Tibial nerve (tissue), 4 donors: ENCODE results near the gene SLC10A3.

Experiments used
- EP300 ChIP-seq, 2 donors: sonication (generic); formaldehyde crosslinking; IDR thresholded peaks; one replicate each; pipeline ENCODE4 v1.6.1; 2017; ENCODE audit warnings: antibody characterized with exemption in 2 of 2, mild to moderate bottlenecking in 1 of 2
- POLR2A ChIP-seq, 2 donors: fragments of 450-650 bp; IDR thresholded peaks; one replicate each; pipeline ENCODE4 v1.6.1; 2017; ENCODE audit warnings: antibody characterized with exemption in 2 of 2, mild to moderate bottlenecking in 2 of 2, moderate library complexity in 2 of 2
- TF ChIP-seq, protein P1 (sequence below), 5 experiments: fragments of 200-600 bp in 3 of 5; fragments of 450-650 bp in 2 of 5; sonication (generic) in 3 of 5; IDR thresholded peaks; one replicate each; pipeline ENCODE4 v1.5.1; 2016 to 2019; ENCODE audit warnings: antibody characterized with exemption in 5 of 5, mild to moderate bottlenecking in 3 of 5, moderate library complexity in 2 of 5

GRCh38 chrX:154486396-154487207 lies 3.8 kb downstream of the SLC10A3 start, which contains the start of gene UBL4A:
- TF ChIP-seq, protein P1, sequence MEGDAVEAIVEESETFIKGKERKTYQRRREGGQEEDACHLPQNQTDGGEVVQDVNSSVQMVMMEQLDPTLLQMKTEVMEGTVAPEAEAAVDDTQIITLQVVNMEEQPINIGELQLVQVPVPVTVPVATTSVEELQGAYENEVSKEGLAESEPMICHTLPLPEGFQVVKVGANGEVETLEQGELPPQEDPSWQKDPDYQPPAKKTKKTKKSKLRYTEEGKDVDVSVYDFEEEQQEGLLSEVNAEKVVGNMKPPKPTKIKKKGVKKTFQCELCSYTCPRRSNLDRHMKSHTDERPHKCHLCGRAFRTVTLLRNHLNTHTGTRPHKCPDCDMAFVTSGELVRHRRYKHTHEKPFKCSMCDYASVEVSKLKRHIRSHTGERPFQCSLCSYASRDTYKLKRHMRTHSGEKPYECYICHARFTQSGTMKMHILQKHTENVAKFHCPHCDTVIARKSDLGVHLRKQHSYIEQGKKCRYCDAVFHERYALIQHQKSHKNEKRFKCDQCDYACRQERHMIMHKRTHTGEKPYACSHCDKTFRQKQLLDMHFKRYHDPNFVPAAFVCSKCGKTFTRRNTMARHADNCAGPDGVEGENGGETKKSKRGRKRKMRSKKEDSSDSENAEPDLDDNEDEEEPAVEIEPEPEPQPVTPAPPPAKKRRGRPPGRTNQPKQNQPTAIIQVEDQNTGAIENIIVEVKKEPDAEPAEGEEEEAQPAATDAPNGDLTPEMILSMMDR (IDR thresholded peaks at IDR 0.05): no peak
- peak in 1 of 2 donors; percentile 55 for TF ChIP-seq POLR2A (IDR thresholded peaks at IDR 0.05)
- TF ChIP-seq EP300 (IDR thresholded peaks at IDR 0.05): peak in 1 of 2 donors; percentile 6
